ENCODE results near the gene PDZD2.

PDZD2 gene

DNA sequence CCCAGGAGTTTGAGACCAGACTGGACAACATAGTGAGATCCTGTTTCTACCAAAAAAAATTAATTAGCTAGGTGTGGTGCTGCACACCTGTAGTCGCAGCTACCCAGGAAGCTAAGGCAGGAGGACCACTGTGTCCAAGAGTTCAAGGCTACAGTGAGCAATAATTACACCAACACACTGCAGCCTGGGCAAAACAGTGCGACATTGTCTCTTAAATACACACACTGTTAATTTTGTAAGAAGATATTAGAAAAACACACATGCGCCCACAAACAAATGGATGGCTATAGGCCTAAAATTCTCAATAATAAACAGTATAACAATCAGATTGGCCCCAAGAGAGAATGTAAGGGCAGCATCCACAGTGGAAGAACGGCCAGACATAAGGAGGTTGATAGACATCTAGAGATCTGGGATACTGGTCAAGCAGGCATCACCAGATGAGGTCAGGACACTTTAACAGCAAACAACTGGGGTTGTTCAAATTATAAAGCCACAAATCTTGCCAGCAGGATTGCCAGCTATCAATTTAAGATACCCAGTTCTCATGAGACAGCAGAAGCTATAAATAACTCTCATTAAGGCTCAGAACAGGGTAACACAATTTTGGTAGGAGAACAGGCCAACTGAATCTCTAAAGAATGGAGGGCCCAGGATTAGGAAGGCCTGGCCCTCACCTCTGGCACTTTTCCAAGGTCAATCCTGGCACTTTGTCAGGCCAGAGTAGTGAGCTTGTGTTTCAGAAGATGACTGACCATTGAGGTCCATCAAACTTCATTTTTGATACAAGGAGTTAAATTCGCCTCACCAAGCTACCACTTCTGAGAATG lies 505.7 kb downstream of the PDZD2 start:
- peaks cover 0 to 12% (median 3%) of the 10 kb centered on the region in 4 experiments for H3K4me1 ChIP-seq (ENCODE audit: control extremely low read depth in 1 of 4, control insufficient read depth in 4 of 4, insufficient read depth in 4 of 4, low read length in 3 of 4)
- ChIA-PET POLR2A (no interaction called here), CTCF (interaction anchor here (1.1 to 1.8 kb wide), 5 partner anchors 9 to 85 kb away, joined by 3 to 5 read pairs (median 4); no protein-coding TSS in a partner anchor)
- H3K27me3 ChIP-seq (replicated peaks in 2 of 5; ENCODE audit: control insufficient read depth in 4 of 5, insufficient read depth in 5 of 5, low read length in 4 of 5): no peaks in the 10 kb centered on the region
- H3K27ac ChIP-seq (ENCODE audit: insufficient read depth in 1 of 2, low read depth in 1 of 2, low read length in 2 of 2, poor library complexity in 1 of 2, severe bottlenecking in 2 of 2): no peak overlapping the region
- H3K9me3 ChIP-seq (ENCODE audit: control extremely low read depth in 1 of 5, control insufficient read depth in 4 of 5, insufficient read depth in 2 of 5, low read depth in 1 of 5, low read length in 4 of 5): no peaks in the 10 kb centered on the region
- DNase-seq: no peak
- 90% methylated on average over 1 of the region's 5 CpGs for WGBS (ENCODE audit: insufficient coverage)
- H3K4me3 ChIP-seq (ENCODE audit: control insufficient read depth in 1 of 7, extremely low read depth in 1 of 7, insufficient read depth in 4 of 7, low read depth in 2 of 7, low read length in 6 of 7): no peak overlapping the region
- peaks cover 0 to 23% (median 11%) of the 10 kb centered on the region in 4 experiments for H3K36me3 ChIP-seq (ENCODE audit: control insufficient read depth in 4 of 4, insufficient read depth in 4 of 4, low read length in 3 of 4)

GRCh38 chr5:32145378-32145777 lies 506.4 kb downstream of the PDZD2 start:
- CTCF ChIA-PET: interaction anchor here (0.8 to 1.8 kb wide), 2 partner anchors 8 to 85 kb away, joined by 3 to 5 read pairs; no protein-coding TSS in a partner anchor
- no peak overlapping the region for H3K27ac ChIP-seq (ENCODE audit: insufficient read depth in 1 of 2, low read depth in 1 of 2, low read length in 2 of 2, poor library complexity in 1 of 2, severe bottlenecking in 2 of 2)
- POLR2A ChIA-PET: no interaction called here

GRCh38 chr5:32147236-32147635 lies 508.3 kb downstream of the PDZD2 start:
- DNase-seq: no peak
- Histone ChIP-seq H3K4me1 (ENCODE audit: control extremely low read depth in 1 of 4, control insufficient read depth in 4 of 4, insufficient read depth in 4 of 4, low read length in 3 of 4) (peaks cover 0 to 16% (median 3%) of the 10 kb centered on the region in 4 experiments), H3K27me3 (replicated peaks in 2 of 5; ENCODE audit: control insufficient read depth in 4 of 5, insufficient read depth in 5 of 5, low read length in 4 of 5) (no peaks in the 10 kb centered on the region), H3K36me3 (ENCODE audit: control insufficient read depth in 4 of 4, insufficient read depth in 4 of 4, low read length in 3 of 4) (peaks cover 0 to 19% (median 10%) of the 10 kb centered on the region in 4 experiments), H3K9me3 (ENCODE audit: control extremely low read depth in 1 of 5, control insufficient read depth in 4 of 5, insufficient read depth in 2 of 5, low read depth in 1 of 5, low read length in 4 of 5) (no peaks in the 10 kb centered on the region), H3K27ac (ENCODE audit: insufficient read depth in 1 of 2, low read depth in 1 of 2, low read length in 2 of 2, poor library complexity in 1 of 2, severe bottlenecking in 2 of 2) (no peak overlapping the region), H3K4me3 (ENCODE audit: control insufficient read depth in 1 of 7, extremely low read depth in 1 of 7, insufficient read depth in 4 of 7, low read depth in 2 of 7, low read length in 6 of 7) (no peak overlapping the region)
- POLR2A ChIA-PET: interaction anchor here (1.2 kb wide), 1 partner anchor 11 kb away, joined by 3 read pairs; no protein-coding TSS in a partner anchor
- 50% methylated on average over 1 of the region's 3 CpGs for WGBS (ENCODE audit: insufficient coverage)
- CTCF ChIA-PET: interaction anchor here (0.6 to 1.3 kb wide), 4 partner anchors 11 to 225 kb away, joined by 3 to 5 read pairs (median 4); no protein-coding TSS in a partner anchor

More at GRCh38 chr5:32145378-32145777, 506.4 kb downstream of the PDZD2 start:
- no peak for DNase-seq
- H3K9me3 ChIP-seq (ENCODE audit: control extremely low read depth in 1 of 5, control insufficient read depth in 4 of 5, insufficient read depth in 2 of 5, low read depth in 1 of 5, low read length in 4 of 5): no peaks in the 10 kb centered on the region
- H3K27me3 ChIP-seq (replicated peaks in 2 of 5; ENCODE audit: control insufficient read depth in 4 of 5, insufficient read depth in 5 of 5, low read length in 4 of 5): no peaks in the 10 kb centered on the region
- H3K36me3 ChIP-seq (ENCODE audit: control insufficient read depth in 4 of 4, insufficient read depth in 4 of 4, low read length in 3 of 4): peaks cover 0 to 16% (median 11%) of the 10 kb centered on the region in 4 experiments
- H3K4me1 ChIP-seq (ENCODE audit: control extremely low read depth in 1 of 4, control insufficient read depth in 4 of 4, insufficient read depth in 4 of 4, low read length in 3 of 4): peaks cover 0 to 14% (median 3%) of the 10 kb centered on the region in 4 experiments
- WGBS (ENCODE audit: insufficient coverage): 93% methylated on average over 2 of the region's 2 CpGs
- H3K4me3 ChIP-seq (ENCODE audit: control insufficient read depth in 1 of 7, extremely low read depth in 1 of 7, insufficient read depth in 4 of 7, low read depth in 2 of 7, low read length in 6 of 7): no peak overlapping the region

- Histone ChIP-seq H3K4me1 (ENCODE audit: control extremely low read depth in 1 of 4, control insufficient read depth in 4 of 4, insufficient read depth in 4 of 4, low read length in 3 of 4) (peaks cover 0 to 16% (median 3%) of the 10 kb centered on the region in 4 experiments), H3K27me3 (replicated peaks in 2 of 5; ENCODE audit: control insufficient read depth in 4 of 5, insufficient read depth in 5 of 5, low read length in 4 of 5) (no peaks in the 10 kb centered on the region), H3K27ac (ENCODE audit: insufficient read depth in 1 of 2, low read depth in 1 of 2, low read length in 2 of 2, poor library complexity in 1 of 2, severe bottlenecking in 2 of 2) (no peak overlapping the region), H3K9me3 (ENCODE audit: control extremely low read depth in 1 of 5, control insufficient read depth in 4 of 5, insufficient read depth in 2 of 5, low read depth in 1 of 5, low read length in 4 of 5) (no peaks in the 10 kb centered on the region), H3K36me3 (ENCODE audit: control insufficient read depth in 4 of 4, insufficient read depth in 4 of 4, low read length in 3 of 4) (peaks cover 3 to 19% (median 9%) of the 10 kb centered on the region in 4 experiments), H3K4me3 (ENCODE audit: control insufficient read depth in 1 of 7, extremely low read depth in 1 of 7, insufficient read depth in 4 of 7, low read depth in 2 of 7, low read length in 6 of 7) (no peak overlapping the region)
- WGBS (ENCODE audit: insufficient coverage): no CpG with 5 or more reads among the region's 4 CpGs
- POLR2A ChIA-PET: interaction anchor here (1.2 kb wide), 1 partner anchor 10 kb away, joined by 3 read pairs; no protein-coding TSS in a partner anchor
- CTCF ChIA-PET: interaction anchor here (1.2 kb wide), 1 partner anchor 14 kb away, joined by 4 read pairs; no protein-coding TSS in a partner anchor
- DNase-seq: peak in 1 of 3 donors; percentile 17
Measured at GRCh38 chr5:32147959-32148358, 509.0 kb downstream of the PDZD2 start.

GRCh38 chr5:32150366-32150765 lies 511.4 kb downstream of the PDZD2 start:
- POLR2A ChIA-PET: no interaction called here
- CTCF ChIA-PET: interaction anchor here (0.6 kb wide), 1 partner anchor 797 kb away, joined by 3 read pairs; no protein-coding TSS in a partner anchor
- no CpG with 5 or more reads among the region's 1 CpG for WGBS (ENCODE audit: insufficient coverage)

GRCh38 chr5:32151198-32151597 lies 512.3 kb downstream of the PDZD2 start:
- WGBS (ENCODE audit: insufficient coverage): 100% methylated on average over 4 of the region's 6 CpGs
- DNase-seq: no peak
- no peak overlapping the region for H3K4me3 ChIP-seq (ENCODE audit: control insufficient read depth in 1 of 7, extremely low read depth in 1 of 7, insufficient read depth in 4 of 7, low read depth in 2 of 7, low read length in 6 of 7)
- H3K27me3 ChIP-seq (replicated peaks in 2 of 5; ENCODE audit: control insufficient read depth in 4 of 5, insufficient read depth in 5 of 5, low read length in 4 of 5): no peaks in the 10 kb centered on the region
- no peak overlapping the region for H3K27ac ChIP-seq (ENCODE audit: insufficient read depth in 1 of 2, low read depth in 1 of 2, low read length in 2 of 2, poor library complexity in 1 of 2, severe bottlenecking in 2 of 2)
- H3K4me1 ChIP-seq (ENCODE audit: control extremely low read depth in 1 of 4, control insufficient read depth in 4 of 4, insufficient read depth in 4 of 4, low read length in 3 of 4): peaks cover 0 to 13% (median 3%) of the 10 kb centered on the region in 4 experiments
- H3K36me3 ChIP-seq (ENCODE audit: control insufficient read depth in 4 of 4, insufficient read depth in 4 of 4, low read length in 3 of 4): peaks cover 4 to 12% (median 7%) of the 10 kb centered on the region in 4 experiments
- ChIA-PET POLR2A (no interaction called here), CTCF (interaction anchor here (0.7 to 1.4 kb wide), 2 partner anchors 13 to 70 kb away, joined by 3 read pairs; no protein-coding TSS in a partner anchor)
- no peaks in the 10 kb centered on the region for H3K9me3 ChIP-seq (ENCODE audit: control extremely low read depth in 1 of 5, control insufficient read depth in 4 of 5, insufficient read depth in 2 of 5, low read depth in 1 of 5, low read length in 4 of 5)

More at GRCh38 chr5:32150366-32150765, 511.4 kb downstream of the PDZD2 start:
- no peak overlapping the region for H3K27ac ChIP-seq (ENCODE audit: insufficient read depth in 1 of 2, low read depth in 1 of 2, low read length in 2 of 2, poor library complexity in 1 of 2, severe bottlenecking in 2 of 2)
- DNase-seq: no peak
- peaks cover 5 to 17% (median 8%) of the 10 kb centered on the region in 4 experiments for H3K36me3 ChIP-seq (ENCODE audit: control insufficient read depth in 4 of 4, insufficient read depth in 4 of 4, low read length in 3 of 4)
- H3K4me3 ChIP-seq (ENCODE audit: control insufficient read depth in 1 of 7, extremely low read depth in 1 of 7, insufficient read depth in 4 of 7, low read depth in 2 of 7, low read length in 6 of 7): no peak overlapping the region
- H3K9me3 ChIP-seq (ENCODE audit: control extremely low read depth in 1 of 5, control insufficient read depth in 4 of 5, insufficient read depth in 2 of 5, low read depth in 1 of 5, low read length in 4 of 5): no peaks in the 10 kb centered on the region
- H3K4me1 ChIP-seq (ENCODE audit: control extremely low read depth in 1 of 4, control insufficient read depth in 4 of 4, insufficient read depth in 4 of 4, low read length in 3 of 4): peaks cover 0 to 19% (median 3%) of the 10 kb centered on the region in 4 experiments
- no peaks in the 10 kb centered on the region for H3K27me3 ChIP-seq (replicated peaks in 2 of 5; ENCODE audit: control insufficient read depth in 4 of 5, insufficient read depth in 5 of 5, low read length in 4 of 5)
